Measurements from ENCODE around the gene SLC7A1. TPM values are rescaled to one million over a fixed set of nuclear protein-coding genes. Genes with fewer than 3 reads are reported as not detected.

SLC7A1 gene
- total and polyA plus RNA-seq, 2 experiments from 2014 or later = 23.0 to 74.7 TPM

- no peak for TF ChIP-seq ZNF462 (CRISPR knock-in tag; IDR thresholded peaks at IDR 0.05)
- TF ChIP-seq EZH2 (IDR thresholded peaks at IDR 0.05; ENCODE audit: low read depth, unreplicated experiment) = no peak
- no peak for TF ChIP-seq EZH2phosphoT487 (IDR thresholded peaks at IDR 0.05; ENCODE audit: unreplicated experiment)
- TF ChIP-seq STAT1 (IDR thresholded peaks at IDR 0.05; ENCODE audit: unreplicated experiment) = no peak
These were observed 59.5 kb downstream of the SLC7A1 start (continued) for GRCh38 chr13:29535663-29536655.

- no peaks in the 10 kb centered on the region for H3K9me3 Mint-ChIP-seq
- H3K4me3 Mint-ChIP-seq = no peak overlapping the region
- peaks cover 72% of the 10 kb centered on the region for H3K36me3 Mint-ChIP-seq (ENCODE audit: low read depth)
- peaks cover 55% of the 10 kb centered on the region for H3K36me3 ChIP-seq (ENCODE audit: insufficient read depth)
- H3K9me2 ChIP-seq (ENCODE audit: insufficient read depth) = no peaks in the 10 kb centered on the region
- H3K4me2 ChIP-seq = no peak overlapping the region
- no peak overlapping the region; the same call in 1 of the 2 replicates for H3K27ac ChIP-seq (ENCODE audit: low read depth)
- H3K4me1 ChIP-seq (ENCODE audit: insufficient read depth) = peaks cover 4% of the 10 kb centered on the region
- no peaks in the 10 kb centered on the region for H3F3A ChIP-seq (replicated peaks; ENCODE audit: low read depth)
- peaks cover 66% of the 10 kb centered on the region for H3K79me2 ChIP-seq (replicated peaks; ENCODE audit: insufficient read depth)
- H3K27me3 ChIP-seq (ENCODE audit: insufficient read depth) = no peaks in the 10 kb centered on the region
- DNase-seq (ENCODE audit: low spot score) (no peak), ATAC-seq (no peak)
- no peak overlapping the region for H2AFZ ChIP-seq
- H3K27me3 Mint-ChIP-seq (ENCODE audit: insufficient read depth, low read depth, poor library complexity) = peaks cover 5% of the 10 kb centered on the region
- peaks cover 22% of the 10 kb centered on the region for H4K20me1 ChIP-seq (replicated peaks; ENCODE audit: insufficient read depth)
- H3K4me3 ChIP-seq = no peak overlapping the region
- H3K27ac Mint-ChIP-seq = no peak overlapping the region
- H3K4me1 Mint-ChIP-seq = peaks cover 13% of the 10 kb centered on the region
- no peak for TF ChIP-seq REST (IDR thresholded peaks at IDR 0.05; ENCODE audit: unreplicated experiment)
- no peak for TF ChIP-seq ETS1 (IDR thresholded peaks at IDR 0.05)
- TF ChIP-seq CREB1 (CRISPR knock-in tag; IDR thresholded peaks at IDR 0.05; ENCODE audit: low read depth) = no peak
- TF ChIP-seq STAT1 (IDR thresholded peaks at IDR 0.05; ENCODE audit: unreplicated experiment) = no peak
- no peak for TF ChIP-seq ZNF331 (CRISPR knock-in tag; IDR thresholded peaks at IDR 0.05; ENCODE audit: low read depth)
- TF ChIP-seq CTCF (conservative IDR thresholded peaks at IDR 0.05; ENCODE audit: low read depth in 2 of 2) = no peak
- no peak for TF ChIP-seq NANOG (IDR thresholded peaks at IDR 0.05; ENCODE audit: borderline replicate concordance)
- TF ChIP-seq EZH2phosphoT487 (IDR thresholded peaks at IDR 0.05; ENCODE audit: unreplicated experiment) = no peak
- no peak for TF ChIP-seq POLR2AphosphoS5 (IDR thresholded peaks at IDR 0.05; ENCODE audit: low read depth)
These were observed 61.4 kb downstream of the SLC7A1 start for GRCh38 chr13:29534083-29534482.
